B cell (primary cell): Measurements from ENCODE around the gene SMC4. TPM values are rescaled to one million over a fixed set of nuclear protein-coding genes. Genes with fewer than 3 reads are reported as not detected.

Experiments
- ATAC-seq: fragments of 200-7000 bp; cut with Tn5 transposase; one replicate; pipeline ENCODE4 v1.10.0; 2021; ENCODE audit warnings: low read depth, mild to moderate bottlenecking, moderate number of reproducible peaks, moderate library complexity
- CTCF ChIA-PET: fragments of 350-600 bp; sonication (Branson Sonifier 250); formaldehyde crosslinking; loops from one replicate; lab custom pipeline; 2021; ENCODE audit warnings: antibody characterized with exemption, inconsistent platforms; lab: Charles Lee
- POLR2A ChIA-PET: fragments of 350-600 bp; sonication (Branson Sonifier 250); formaldehyde crosslinking; loops from one replicate; lab custom pipeline; 2021; ENCODE audit warnings: antibody characterized with exemption; lab: Charles Lee
- DNase-seq: peaks from one replicate; pipeline ENCODE4 v3.0.0; 2013
- H2AFZ ChIP-seq: 2 replicates; pipeline ENCODE4 v1.6.1; 2012; ENCODE audit warnings: mild to moderate bottlenecking, low read depth, low read length; ENCODE audit not compliant: insufficient read depth, poor library complexity, severe bottlenecking
- H3K27ac ChIP-seq, 2 donors: 1 replicate in 1 of 2; 2 replicates in 1 of 2; pipeline ENCODE4 v1.5.1; 2012 to 2013; ENCODE audit warnings: low read length in 2 of 2, mild to moderate bottlenecking in 2 of 2, moderate library complexity in 1 of 2
- H3K27me3 ChIP-seq, 4 experiments: fragments of 200-600 bp in 1 of 4; sonication (generic) in 1 of 4; replicated peaks in 1 of 4; 1 replicate in 2 of 4; 2 replicates in 2 of 4; pipeline versions ENCODE4 v1.6.1 to v1.7.0; 2013 to 2016; ENCODE audit warnings: low read length in 3 of 4, mild to moderate bottlenecking in 2 of 4, mixed read lengths in 1 of 4, moderate library complexity in 1 of 4; ENCODE audit not compliant: insufficient read depth in 4 of 4, control insufficient read depth in 3 of 4; ENCODE audit errors: control extremely low read depth in 1 of 4
- H3K36me3 ChIP-seq, 2 experiments: replicated peaks in 1 of 2; 1 replicate in 1 of 2; 2 replicates in 1 of 2; pipeline versions ENCODE4 v1.6.1 to v1.7.1; 2013; ENCODE audit warnings: low read length in 1 of 2; ENCODE audit not compliant: insufficient read depth in 2 of 2, control insufficient read depth in 1 of 2; ENCODE audit errors: control extremely low read depth in 1 of 2, extremely low read depth in 1 of 2
- H3K4me1 ChIP-seq, 2 donors: fragments of 200-600 bp in 1 of 2; sonication (generic) in 1 of 2; 1 replicate in 1 of 2; 2 replicates in 1 of 2; pipeline versions ENCODE4 v1.5.1 to v1.6.1; 2013 to 2017; ENCODE audit warnings: low read length in 2 of 2; ENCODE audit not compliant: control insufficient read depth in 2 of 2, insufficient read depth in 2 of 2
- H3K4me2 ChIP-seq: replicated peaks from 2 replicates; pipeline ENCODE3; 2012; ENCODE audit warnings: mild to moderate bottlenecking, low read depth, low read length; ENCODE audit not compliant: poor library complexity, severe bottlenecking
- H3K4me3 ChIP-seq, 5 experiments: fragments of 200-600 bp in 1 of 5; sonication (generic) in 1 of 5; 1 replicate in 3 of 5; 2 replicates in 2 of 5; pipeline versions ENCODE4 v1.5.1 to v1.7.0; 2011 to 2016; ENCODE audit warnings: low read length in 4 of 5, mild to moderate bottlenecking in 4 of 5, low read depth in 2 of 5, control low read depth in 1 of 5, moderate library complexity in 1 of 5; ENCODE audit not compliant: insufficient read depth in 1 of 5; ENCODE audit errors: control extremely low read depth in 1 of 5, extremely low read depth in 1 of 5
- H3K79me2 ChIP-seq: fragments of 200-600 bp; sonication (generic); one replicate; pipeline ENCODE4 v1.6.0; 2016; ENCODE audit warnings: low read length; ENCODE audit not compliant: control insufficient read depth, insufficient read depth
- H3K9ac ChIP-seq: fragments of 200-600 bp; sonication (generic); 2 replicates; pipeline ENCODE4 v1.6.1; 2017; ENCODE audit warnings: mild to moderate bottlenecking, low read length, moderate library complexity
- H3K9me3 ChIP-seq, 3 donors: one replicate each; pipeline versions ENCODE4 v1.6.1 to v1.7.1; 2013; ENCODE audit warnings: low read length in 2 of 3; ENCODE audit not compliant: control insufficient read depth in 2 of 3, insufficient read depth in 1 of 3; ENCODE audit errors: control extremely low read depth in 1 of 3
- H4K20me1 ChIP-seq: 2 replicates; pipeline ENCODE4 v1.6.0; 2012; ENCODE audit warnings: mild to moderate bottlenecking, low read length; ENCODE audit not compliant: insufficient read depth, control insufficient read depth, poor library complexity, severe bottlenecking
- H3K27ac Mint-ChIP-seq: one replicate; pipeline ENCODE4 v1.8.0; 2021; ENCODE audit warnings: mixed read lengths
- H3K27me3 Mint-ChIP-seq: one replicate; pipeline ENCODE4 v1.8.0; 2021; ENCODE audit warnings: mixed read lengths
- H3K4me1 Mint-ChIP-seq: one replicate; pipeline ENCODE4 v1.8.0; 2021; ENCODE audit warnings: mixed read lengths
- H3K4me3 Mint-ChIP-seq: one replicate; pipeline ENCODE4 v1.8.0; 2021; ENCODE audit warnings: mixed read lengths
- H3K9me3 Mint-ChIP-seq: one replicate; pipeline ENCODE4 v1.8.0; 2022; ENCODE audit warnings: mixed read lengths; ENCODE audit not compliant: insufficient read depth
- CTCF ChIP-seq: fragments of 200-600 bp; IDR thresholded peaks from one replicate; pipeline ENCODE4 v1.8.0; 2022; ENCODE audit warnings: antibody characterized with exemption, mild to moderate bottlenecking
- EZH2 ChIP-seq: IDR thresholded peaks from 2 replicates; pipeline ENCODE4 v1.6.1; 2012; ENCODE audit warnings: borderline replicate concordance, low read depth, mild to moderate bottlenecking, moderate library complexity, low read length; ENCODE audit not compliant: insufficient read depth, poor library complexity, severe bottlenecking
- WGBS: methylation state at CpG from one replicate; pipeline ENCODE4 v1.1.5; 2013; ENCODE audit warnings: missing lambda C conversion rate; ENCODE audit not compliant: insufficient coverage; 5-methylcytosine and 5-hydroxymethylcytosine counted together
- intact Hi-C: fragments of 100-400 bp; cut with micrococcal nuclease; formaldehyde crosslinking; loops from one replicate; pipeline ENCODE4 v1.10.0; 2022
- polyA plus RNA-seq: library from polyadenylated mRNA; depleted of rRNA; stranded (reverse); fragments of >200 nt; gene quantifications from 2 replicates; pipeline ENCODE4 v1.2.3, GENCODE V29; 2012
- total RNA-seq, 2 donors: library from RNA; stranded (reverse); fragments of 120-200 nt in 1 of 2; gene quantifications; 1 replicate in 1 of 2; 2 replicates in 1 of 2; pipeline versions ENCODE4 v1.2.3 to v1.2.4, GENCODE V29; 2013 to 2022

Gene SMC4
- total and polyA plus RNA-seq, 2 donors (not counting 1 experiment from before 2014, with no cell fraction given): 12.4 to 55.1 TPM

GRCh38 chr3:160471892-160472291 lies 72.4 kb downstream of the SMC4 start:
- DNase-seq: no peak
- Histone ChIP-seq H3K4me2 (no peak overlapping the region), H3K9me3 (peaks cover 0 to 17% (median 13%) of the 10 kb centered on the region in 3 donors), H2AFZ (peak overlapping the region; percentile 16), H3K27me3 (peaks cover 0 to 4% (median 0%) of the 10 kb centered on the region in 4 experiments), H3K36me3 (no peaks in the 10 kb centered on the region), H4K20me1 (no peaks in the 10 kb centered on the region), H3K27ac (no peak overlapping the region), H3K9ac (no peak overlapping the region), H3K4me1 (peaks cover 0 to 9% of the 10 kb centered on the region in 2 donors), H3K4me3 (no peak overlapping the region), H3K79me2 (no peaks in the 10 kb centered on the region)
- TF ChIP-seq CTCF (no peak), EZH2 (no peak)
- peaks cover 8% of the 10 kb centered on the region for H3K9me3 Mint-ChIP-seq
- intact Hi-C loops: no loop called here
- peaks cover 4% of the 10 kb centered on the region for H3K4me1 Mint-ChIP-seq
- ChIA-PET POLR2A (no interaction called here), CTCF (interaction anchor here (0.8 kb wide), 1 partner anchor 14 kb away, joined by 3 read pairs; no protein-coding TSS in a partner anchor)
- peaks cover 9% of the 10 kb centered on the region for H3K27me3 Mint-ChIP-seq
- ATAC-seq: no peak
- H3K27ac Mint-ChIP-seq: no peak overlapping the region
- WGBS: 67% methylated on average over 1 of the region's 2 CpGs
- H3K4me3 Mint-ChIP-seq: no peak overlapping the region

GRCh38 chr3:160472344-160472743 lies 72.9 kb downstream of the SMC4 start:
- Mint-ChIP-seq H3K4me3 (no peak overlapping the region), H3K9me3 (peaks cover 8% of the 10 kb centered on the region), H3K27me3 (peaks cover 5% of the 10 kb centered on the region), H3K27ac (no peak overlapping the region), H3K4me1 (peaks cover 4% of the 10 kb centered on the region)
- Histone ChIP-seq H3K9ac (no peak overlapping the region), H3K4me1 (peaks cover 0 to 9% of the 10 kb centered on the region in 2 donors), H4K20me1 (no peaks in the 10 kb centered on the region), H3K9me3 (peaks cover 0 to 17% (median 13%) of the 10 kb centered on the region in 3 donors), H3K79me2 (no peaks in the 10 kb centered on the region), H3K36me3 (no peaks in the 10 kb centered on the region), H3K27ac (no peak overlapping the region), H3K4me2 (no peak overlapping the region), H3K4me3 (no peak overlapping the region), H2AFZ (no peak overlapping the region), H3K27me3 (peaks cover 0 to 4% (median 0%) of the 10 kb centered on the region in 4 experiments)
- intact Hi-C loops: no loop called here
- TF ChIP-seq CTCF: no peak
- no peak for TF ChIP-seq EZH2
- ChIA-PET CTCF (interaction anchor here (0.8 kb wide), 1 partner anchor 13 kb away, joined by 3 read pairs; no protein-coding TSS in a partner anchor), POLR2A (no interaction called here)
- WGBS: no CpG with 5 or more reads among the region's 2 CpGs
- DNase-seq (no peak), ATAC-seq (no peak)
